ENCODE data around the gene UMAD1. TPM values are rescaled to one million over a fixed set of nuclear protein-coding genes. Genes with fewer than 3 reads are reported as not detected.
"Not testable (repeated sequence)": the region's sequence is repeated elsewhere in the genome, so short reads cannot be mapped to it uniquely, and the experiment has no call there.

The UMAD1 gene
- total RNA-seq, 4 donors from 2014 or later = 6.1 to 11.2 (median 9.3) TPM

- WGBS = 89% methylated on average over 3 of the region's 3 CpGs
- intact Hi-C loops (cut with DNase I) = no loop called here
- Histone ChIP-seq H3K4me1 (no peaks in the 10 kb centered on the region), H3K36me3 (peaks cover 0 to 5% (median 0%) of the 10 kb centered on the region in 4 donors), H3K9me3 (no peaks in the 10 kb centered on the region), H3K27ac (replicated peaks in 1 of 4) (no peak overlapping the region), H3K27me3 (no peaks in the 10 kb centered on the region), H3K4me3 (no peak overlapping the region)
- DNase-seq (ENCODE audit: extremely low spot score) = no peak
- TF ChIP-seq POLR2AphosphoS5 (IDR thresholded peaks at IDR 0.05) = no peak
- TF ChIP-seq, protein P1, sequence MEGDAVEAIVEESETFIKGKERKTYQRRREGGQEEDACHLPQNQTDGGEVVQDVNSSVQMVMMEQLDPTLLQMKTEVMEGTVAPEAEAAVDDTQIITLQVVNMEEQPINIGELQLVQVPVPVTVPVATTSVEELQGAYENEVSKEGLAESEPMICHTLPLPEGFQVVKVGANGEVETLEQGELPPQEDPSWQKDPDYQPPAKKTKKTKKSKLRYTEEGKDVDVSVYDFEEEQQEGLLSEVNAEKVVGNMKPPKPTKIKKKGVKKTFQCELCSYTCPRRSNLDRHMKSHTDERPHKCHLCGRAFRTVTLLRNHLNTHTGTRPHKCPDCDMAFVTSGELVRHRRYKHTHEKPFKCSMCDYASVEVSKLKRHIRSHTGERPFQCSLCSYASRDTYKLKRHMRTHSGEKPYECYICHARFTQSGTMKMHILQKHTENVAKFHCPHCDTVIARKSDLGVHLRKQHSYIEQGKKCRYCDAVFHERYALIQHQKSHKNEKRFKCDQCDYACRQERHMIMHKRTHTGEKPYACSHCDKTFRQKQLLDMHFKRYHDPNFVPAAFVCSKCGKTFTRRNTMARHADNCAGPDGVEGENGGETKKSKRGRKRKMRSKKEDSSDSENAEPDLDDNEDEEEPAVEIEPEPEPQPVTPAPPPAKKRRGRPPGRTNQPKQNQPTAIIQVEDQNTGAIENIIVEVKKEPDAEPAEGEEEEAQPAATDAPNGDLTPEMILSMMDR (IDR thresholded peaks at IDR 0.05) = no peak
- TF ChIP-seq EP300 (IDR thresholded peaks at IDR 0.05) = no peak
- no peak for TF ChIP-seq POLR2A (IDR thresholded peaks at IDR 0.05; ENCODE audit: low read depth)
These were observed 180.4 kb downstream of the UMAD1 start for GRCh38 chr7:7820939-7821338.

DNA sequence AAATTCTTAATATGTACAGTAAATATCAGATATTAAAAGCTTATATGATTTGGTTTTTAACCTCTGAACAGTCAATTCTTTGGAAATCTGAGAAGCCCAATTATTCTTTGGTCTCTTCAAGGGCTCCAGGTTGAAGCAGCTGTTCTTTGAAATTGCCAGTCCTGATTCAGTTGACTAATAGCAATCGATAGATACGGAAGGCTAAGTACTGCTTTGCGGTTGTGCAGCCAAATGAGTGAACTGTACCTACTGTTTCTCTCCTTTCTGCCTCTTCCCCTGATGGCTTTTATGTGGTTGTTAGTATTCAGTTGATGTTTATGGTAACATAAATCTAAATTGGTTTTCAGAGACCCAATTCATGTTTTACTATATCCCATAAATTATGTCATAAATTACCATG, 181.0 kb downstream of the UMAD1 start:
- no peak for TF ChIP-seq EP300 (IDR thresholded peaks at IDR 0.05)
- no peak for TF ChIP-seq POLR2A (IDR thresholded peaks at IDR 0.05; ENCODE audit: low read depth)
- TF ChIP-seq, protein P1 (IDR thresholded peaks at IDR 0.05) = no peak
- TF ChIP-seq POLR2AphosphoS5 (IDR thresholded peaks at IDR 0.05) = no peak
- Histone ChIP-seq H3K9me3 (no peaks in the 10 kb centered on the region), H3K27ac (replicated peaks in 1 of 4) (no peak overlapping the region), H3K36me3 (peaks cover 0 to 3% (median 0%) of the 10 kb centered on the region in 4 donors), H3K4me1 (no peaks in the 10 kb centered on the region), H3K27me3 (no peaks in the 10 kb centered on the region), H3K4me3 (no peak overlapping the region)
- no peak for DNase-seq (ENCODE audit: extremely low spot score)
- WGBS = 96% methylated on average over 3 of the region's 3 CpGs
- intact Hi-C loops (cut with DNase I) = no loop called here

DNA sequence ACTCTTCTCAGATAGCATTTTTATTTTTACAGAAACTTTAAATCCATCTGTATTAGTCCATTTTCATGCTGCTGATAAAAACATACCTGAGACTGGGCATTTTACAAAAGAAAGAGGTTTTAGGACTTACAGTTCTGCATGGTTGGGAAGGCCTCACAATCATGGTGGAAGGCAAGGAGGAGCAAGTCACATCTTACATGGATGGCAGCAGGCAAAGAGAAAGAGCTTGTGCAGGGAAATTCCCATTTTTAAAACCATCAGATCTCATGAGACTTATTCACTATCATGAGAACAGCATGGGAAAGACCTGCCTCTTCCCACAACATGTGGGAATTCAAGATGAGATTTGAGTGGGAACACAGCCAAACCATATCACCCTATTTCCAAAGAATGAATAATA, 184.7 kb downstream of the UMAD1 start:
- DNase-seq (ENCODE audit: extremely low spot score); H3K4me3 ChIP-seq; H3K9me3 ChIP-seq; H3K4me1 ChIP-seq; H3K27ac ChIP-seq (replicated peaks in 1 of 4); H3K27me3 ChIP-seq; H3K36me3 ChIP-seq; intact Hi-C loops (cut with DNase I): not testable (repeated sequence)

- H3K4me1 ChIP-seq = peaks cover 0 to 6% (median 0%) of the 10 kb centered on the region in 4 donors
- H3K36me3 ChIP-seq = no peaks in the 10 kb centered on the region
- intact Hi-C loops (cut with DNase I) = no loop called here
- H3K27ac ChIP-seq (replicated peaks in 1 of 4) = no peak overlapping the region
- TF ChIP-seq POLR2A (IDR thresholded peaks at IDR 0.05; ENCODE audit: low read depth) = no peak
- TF ChIP-seq POLR2AphosphoS5 (IDR thresholded peaks at IDR 0.05) = no peak
- TF ChIP-seq, protein P1 (IDR thresholded peaks at IDR 0.05) = no peak
- TF ChIP-seq EP300 (IDR thresholded peaks at IDR 0.05) = no peak
- no peaks in the 10 kb centered on the region for H3K9me3 ChIP-seq
- H3K4me3 ChIP-seq = no peak overlapping the region
- no peak for DNase-seq (ENCODE audit: extremely low spot score)
- WGBS = 96% methylated on average over 2 of the region's 2 CpGs
- no peaks in the 10 kb centered on the region for H3K27me3 ChIP-seq
These were observed 189.1 kb downstream of the UMAD1 start for GRCh38 chr7:7829667-7830066.

GRCh38 chr7:7830122-7830878, 189.7 kb downstream of the UMAD1 start:
- Histone ChIP-seq H3K4me1 (peaks cover 0 to 6% (median 0%) of the 10 kb centered on the region in 4 donors), H3K27me3 (no peaks in the 10 kb centered on the region), H3K36me3 (no peaks in the 10 kb centered on the region), H3K27ac (replicated peaks in 1 of 4) (no peak overlapping the region), H3K9me3 (no peaks in the 10 kb centered on the region), H3K4me3 (no peak overlapping the region)
- 72% methylated on average over 6 of the region's 7 CpGs for WGBS
- intact Hi-C loops (cut with DNase I) = no loop called here
- no peak for DNase-seq (ENCODE audit: extremely low spot score)
- TF ChIP-seq EP300 (IDR thresholded peaks at IDR 0.05) (no peak), POLR2AphosphoS5 (IDR thresholded peaks at IDR 0.05) (no peak), POLR2A (IDR thresholded peaks at IDR 0.05; ENCODE audit: low read depth) (no peak)

GRCh38 chr7:7832518-7832917, 192.0 kb downstream of the UMAD1 start:
- Histone ChIP-seq H3K27ac (replicated peaks in 1 of 4) (no peak overlapping the region), H3K36me3 (no peaks in the 10 kb centered on the region), H3K27me3 (no peaks in the 10 kb centered on the region), H3K4me1 (peaks cover 0 to 6% (median 0%) of the 10 kb centered on the region in 4 donors), H3K9me3 (no peaks in the 10 kb centered on the region), H3K4me3 (no peak overlapping the region)
- intact Hi-C loops (cut with DNase I) = no loop called here
- TF ChIP-seq, protein P1 (IDR thresholded peaks at IDR 0.05) = no peak
- TF ChIP-seq POLR2A (IDR thresholded peaks at IDR 0.05; ENCODE audit: low read depth) (no peak), POLR2AphosphoS5 (IDR thresholded peaks at IDR 0.05) (no peak), EP300 (IDR thresholded peaks at IDR 0.05) (no peak)
- WGBS = 93% methylated on average over 5 of the region's 5 CpGs
- DNase-seq (ENCODE audit: extremely low spot score) = no peak
